H1 (cell line): ENCODE data around the gene TMEM50A. TPM values are rescaled to one million over a fixed set of nuclear protein-coding genes. Genes with fewer than 3 reads are reported as not detected.

Source experiments
- CEBPB ChIP-seq: IDR thresholded peaks from 2 replicates; pipeline ENCODE4 v1.6.1; 2012; ENCODE audit warnings: low read depth, low read length
- CTBP2 ChIP-seq: IDR thresholded peaks from 2 replicates; pipeline ENCODE4 v1.7.0; 2011; ENCODE audit warnings: borderline replicate concordance, mild to moderate bottlenecking, moderate library complexity, mixed read lengths, low read length; ENCODE audit not compliant: insufficient read depth, insufficient read length
- RXRA ChIP-seq: IDR thresholded peaks from 2 replicates; pipeline ENCODE4 v1.6.1; 2011; ENCODE audit warnings: low read depth, mild to moderate bottlenecking, low read length, moderate library complexity; ENCODE audit not compliant: insufficient read depth
- polyA plus RNA-seq, 7 experiments: library from polyadenylated mRNA; depleted of rRNA in 3 of 7; stranded (reverse) in 5 of 7; unstranded in 2 of 7; fragments of >200 nt in 5 of 7; fragments of 200-250 nt in 2 of 7; gene quantifications; 1 replicate in 5 of 7; 2 replicates in 1 of 7; 4 replicates in 1 of 7; pipeline versions ENCODE4 v1.2.1 to v1.2.3, GENCODE V29; 2011 to 2013; ENCODE audit warnings: missing spikeins in 2 of 7, mixed read lengths in 2 of 7
- total RNA-seq: library from RNA; stranded (reverse); fragmentation: NEBNext Ultra II Directional; extraction: Animal tissue kit (Norgen Biotek cat#: 25700); gene quantifications from 2 replicates; pipeline ENCODE4 v1.2.1, GENCODE V29; 2021
- TF ChIP-seq, protein P1 (sequence below): IDR thresholded peaks from 2 replicates; pipeline ENCODE4 v1.6.1; 2011; ENCODE audit warnings: low read depth, mild to moderate bottlenecking, low read length; ENCODE audit not compliant: insufficient read depth

TMEM50A gene
- total and polyA plus RNA-seq, 2 of the 8 experiments (the other 6 are each of a cell fraction or from before 2014, with no cell fraction given): 98.6 to 111 TPM

DNA sequence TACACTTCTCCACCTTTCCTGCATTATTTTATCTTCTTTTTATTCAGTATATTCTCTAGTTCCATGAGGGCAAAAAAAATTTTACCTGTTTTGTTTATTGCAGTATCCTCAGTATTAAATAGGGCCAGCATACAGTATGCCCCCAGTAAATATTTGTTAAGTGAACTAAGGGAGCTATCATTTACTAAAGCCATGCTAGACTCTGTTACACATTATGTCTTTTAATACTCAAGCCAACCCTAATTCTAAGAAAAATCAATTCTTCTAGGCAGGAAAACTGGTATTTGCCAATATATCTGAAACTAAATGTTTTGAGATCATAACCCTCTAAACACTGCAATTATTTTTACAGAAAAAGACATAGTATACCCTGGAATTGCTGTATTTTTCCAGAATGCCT is 18.3 kb downstream of the TMEM50A start (continued):
- TF ChIP-seq, protein P1, sequence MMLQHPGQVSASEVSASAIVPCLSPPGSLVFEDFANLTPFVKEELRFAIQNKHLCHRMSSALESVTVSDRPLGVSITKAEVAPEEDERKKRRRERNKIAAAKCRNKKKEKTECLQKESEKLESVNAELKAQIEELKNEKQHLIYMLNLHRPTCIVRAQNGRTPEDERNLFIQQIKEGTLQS: no peak
- TF ChIP-seq CEBPB (no peak), CTBP2 (no peak), RXRA (no peak)
